ENCODE measurements around the gene EXOC3. TPM values are rescaled to one million over a fixed set of nuclear protein-coding genes. Genes with fewer than 3 reads are reported as not detected.

EXOC3 gene
- total RNA-seq, 2 donors from 2014 or later = 38.6 to 53.7 TPM

DNA sequence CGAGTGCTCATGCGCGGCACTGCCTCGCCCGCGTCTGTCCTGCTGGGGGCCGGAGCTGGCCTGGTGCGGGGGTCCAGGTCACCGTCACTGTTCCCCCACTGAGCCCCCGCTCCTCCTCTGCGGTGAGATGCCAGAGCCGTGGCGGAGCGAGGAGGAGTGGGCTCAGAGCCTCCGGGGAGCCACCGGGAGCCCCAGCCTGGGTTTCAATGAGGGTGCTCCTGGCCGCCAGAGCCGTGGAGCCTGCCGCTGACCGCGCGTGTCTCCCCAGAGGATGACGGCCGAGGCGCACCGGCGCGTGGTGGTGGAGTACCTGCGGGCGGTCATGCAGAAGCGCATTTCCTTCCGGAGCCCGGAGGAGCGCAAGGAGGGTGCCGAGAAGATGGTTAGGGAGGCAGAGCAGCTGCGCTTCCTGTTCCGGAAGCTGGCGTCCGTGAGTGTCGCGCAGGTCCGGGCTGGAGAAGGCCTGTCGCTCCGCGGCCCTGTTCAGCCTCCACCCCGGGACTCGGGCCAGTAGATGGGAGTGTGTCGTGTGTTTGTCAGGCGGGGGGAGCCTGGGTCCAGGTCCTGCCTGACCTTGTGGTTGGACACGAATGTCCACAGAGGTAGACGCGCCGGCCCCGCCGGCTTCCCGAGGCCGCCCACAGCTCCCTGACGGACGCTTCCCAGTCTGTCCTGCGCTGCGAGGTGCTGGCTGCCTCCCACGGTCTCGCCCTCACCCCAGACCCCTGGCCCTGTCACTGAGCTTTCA, 22.0 kb downstream of the EXOC3 start:
- no peak overlapping the region for H3K4me3 Mint-ChIP-seq
- TF ChIP-seq, protein P1, sequence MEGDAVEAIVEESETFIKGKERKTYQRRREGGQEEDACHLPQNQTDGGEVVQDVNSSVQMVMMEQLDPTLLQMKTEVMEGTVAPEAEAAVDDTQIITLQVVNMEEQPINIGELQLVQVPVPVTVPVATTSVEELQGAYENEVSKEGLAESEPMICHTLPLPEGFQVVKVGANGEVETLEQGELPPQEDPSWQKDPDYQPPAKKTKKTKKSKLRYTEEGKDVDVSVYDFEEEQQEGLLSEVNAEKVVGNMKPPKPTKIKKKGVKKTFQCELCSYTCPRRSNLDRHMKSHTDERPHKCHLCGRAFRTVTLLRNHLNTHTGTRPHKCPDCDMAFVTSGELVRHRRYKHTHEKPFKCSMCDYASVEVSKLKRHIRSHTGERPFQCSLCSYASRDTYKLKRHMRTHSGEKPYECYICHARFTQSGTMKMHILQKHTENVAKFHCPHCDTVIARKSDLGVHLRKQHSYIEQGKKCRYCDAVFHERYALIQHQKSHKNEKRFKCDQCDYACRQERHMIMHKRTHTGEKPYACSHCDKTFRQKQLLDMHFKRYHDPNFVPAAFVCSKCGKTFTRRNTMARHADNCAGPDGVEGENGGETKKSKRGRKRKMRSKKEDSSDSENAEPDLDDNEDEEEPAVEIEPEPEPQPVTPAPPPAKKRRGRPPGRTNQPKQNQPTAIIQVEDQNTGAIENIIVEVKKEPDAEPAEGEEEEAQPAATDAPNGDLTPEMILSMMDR (conservative IDR thresholded peaks at IDR 0.05) = no peak
- H3K9ac ChIP-seq (ENCODE audit: extremely low read depth, low read length, poor library complexity, severe bottlenecking) = no peak overlapping the region
- no peaks in the 10 kb centered on the region for H3K4me1 Mint-ChIP-seq
- H3K27ac Mint-ChIP-seq = no peak overlapping the region
- H3K9me3 Mint-ChIP-seq = no peaks in the 10 kb centered on the region
- peaks cover 37% of the 10 kb centered on the region for H3K36me3 Mint-ChIP-seq (ENCODE audit: low read depth)
- no peaks in the 10 kb centered on the region for H3K27me3 ChIP-seq (ENCODE audit: control insufficient read depth, insufficient read depth, low read length, poor library complexity, severe bottlenecking)
- H3K36me3 ChIP-seq (ENCODE audit: control insufficient read depth, insufficient read depth, low read length) = peaks cover 10% of the 10 kb centered on the region
- no peak overlapping the region for H3K4me3 ChIP-seq (ENCODE audit: low read length)
- H3K9me3 ChIP-seq (ENCODE audit: control insufficient read depth, low read length) = no peaks in the 10 kb centered on the region
- no peaks in the 10 kb centered on the region for H3K27me3 Mint-ChIP-seq (ENCODE audit: insufficient read depth)
- DNase-seq = peak; percentile 24
- H3K4me1 ChIP-seq (ENCODE audit: control insufficient read depth, insufficient read depth, low read length) = no peaks in the 10 kb centered on the region
- WGBS, 2 experiments (ENCODE audit: insufficient coverage in 1 of 2, insufficient read length in 1 of 2) = 93 to 96% methylated on average over 53 to 63 of the region's 63 CpGs
- no peak overlapping the region for H3K27ac ChIP-seq (ENCODE audit: low read depth, low read length)

DNA sequence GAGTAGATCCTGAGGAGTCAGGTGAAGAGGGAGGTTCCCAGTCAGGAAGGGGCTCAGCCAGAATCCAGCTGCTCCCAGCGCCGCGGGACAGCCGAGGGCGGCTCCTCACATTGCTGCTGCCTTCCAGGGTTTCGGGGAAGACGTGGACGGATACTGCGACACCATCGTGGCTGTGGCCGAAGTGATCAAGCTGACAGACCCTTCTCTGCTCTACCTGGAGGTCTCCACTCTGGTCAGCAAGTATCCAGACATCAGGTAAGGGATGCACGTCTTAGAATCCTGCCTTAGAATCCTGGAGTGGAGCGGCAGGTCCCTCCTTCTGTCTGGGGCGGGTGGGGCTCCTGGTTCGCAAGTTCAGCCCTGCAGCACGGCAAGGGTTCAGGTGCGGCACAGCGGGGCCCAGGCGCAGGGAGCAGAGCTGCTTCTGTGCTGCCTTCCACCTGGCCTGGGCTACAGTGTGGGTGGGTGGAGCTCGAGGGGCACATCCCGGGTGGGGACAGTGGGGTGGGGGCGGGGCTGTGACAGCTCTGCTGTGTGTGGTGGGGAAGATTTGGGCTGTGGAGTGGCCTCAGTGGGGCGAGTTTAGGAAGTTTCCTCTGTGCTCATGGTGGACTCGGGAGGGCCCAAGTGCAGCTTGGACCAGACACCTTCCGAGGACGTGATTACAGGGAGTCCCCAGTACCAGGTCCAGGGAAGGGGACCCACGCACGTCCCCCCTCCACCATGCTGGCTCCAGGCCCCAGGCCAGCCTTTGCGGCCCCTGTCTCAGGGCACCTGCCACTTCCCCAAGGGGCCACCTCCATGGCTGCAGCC, 22.8 kb downstream of the EXOC3 start:
- Mint-ChIP-seq H3K36me3 (ENCODE audit: low read depth) (peaks cover 31% of the 10 kb centered on the region), H3K9me3 (no peaks in the 10 kb centered on the region), H3K4me3 (no peak overlapping the region), H3K4me1 (no peaks in the 10 kb centered on the region), H3K27ac (no peak overlapping the region), H3K27me3 (ENCODE audit: insufficient read depth) (no peaks in the 10 kb centered on the region)
- Histone ChIP-seq H3K9ac (ENCODE audit: extremely low read depth, low read length, poor library complexity, severe bottlenecking) (no peak overlapping the region), H3K27ac (ENCODE audit: low read depth, low read length) (no peak overlapping the region), H3K36me3 (ENCODE audit: control insufficient read depth, insufficient read depth, low read length) (peaks cover 7% of the 10 kb centered on the region), H3K9me3 (ENCODE audit: control insufficient read depth, low read length) (no peaks in the 10 kb centered on the region), H3K4me3 (ENCODE audit: low read length) (no peak overlapping the region), H3K27me3 (ENCODE audit: control insufficient read depth, insufficient read depth, low read length, poor library complexity, severe bottlenecking) (no peaks in the 10 kb centered on the region), H3K4me1 (ENCODE audit: control insufficient read depth, insufficient read depth, low read length) (no peaks in the 10 kb centered on the region)
- 91 to 99% methylated on average over 13 to 29 of the region's 29 CpGs for WGBS, 2 experiments (ENCODE audit: insufficient coverage in 1 of 2, insufficient read length in 1 of 2)
- TF ChIP-seq, protein P1 (conservative IDR thresholded peaks at IDR 0.05) = no peak
- peak; percentile 36 for DNase-seq

DNA sequence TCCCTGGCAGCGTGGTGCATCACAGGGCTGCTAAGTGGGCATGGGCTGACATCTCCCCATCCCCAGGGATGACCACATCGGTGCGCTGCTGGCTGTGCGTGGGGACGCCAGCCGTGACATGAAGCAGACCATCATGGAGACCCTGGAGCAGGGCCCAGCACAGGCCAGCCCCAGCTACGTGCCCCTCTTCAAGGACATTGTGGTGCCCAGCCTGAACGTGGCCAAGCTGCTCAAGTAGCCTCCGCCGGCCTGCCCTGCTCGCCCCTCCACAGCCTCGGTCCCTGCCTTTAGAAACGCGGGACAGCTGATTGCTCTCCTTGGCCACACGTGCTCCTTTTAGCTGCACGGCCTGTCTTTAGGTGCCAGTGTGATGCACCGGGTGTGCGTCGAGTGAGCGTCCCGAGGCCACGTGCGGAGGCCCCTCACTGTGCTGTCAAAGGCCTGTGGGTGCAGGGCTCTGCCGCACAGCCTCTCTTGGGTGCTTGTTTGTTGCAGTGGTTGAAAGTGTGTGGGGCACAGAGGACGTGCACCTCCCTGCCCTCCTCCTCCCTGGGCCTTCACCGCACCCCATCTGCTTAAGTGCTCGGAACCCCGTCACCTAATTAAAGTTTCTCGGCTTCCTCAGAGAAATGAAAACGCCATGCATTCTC, 23.8 kb downstream of the EXOC3 start:
- WGBS, 2 experiments (ENCODE audit: insufficient coverage in 1 of 2, insufficient read length in 1 of 2) = 96 to 97% methylated on average over 25 to 30 of the region's 30 CpGs

More for the DNA sequence above, 23.8 kb downstream of the EXOC3 start:
- Mint-ChIP-seq H3K27me3 (ENCODE audit: insufficient read depth) (no peaks in the 10 kb centered on the region), H3K9me3 (no peaks in the 10 kb centered on the region), H3K36me3 (ENCODE audit: low read depth) (peaks cover 27% of the 10 kb centered on the region), H3K4me1 (peaks cover 4% of the 10 kb centered on the region), H3K4me3 (no peak overlapping the region), H3K27ac (no peak overlapping the region)
- Histone ChIP-seq H3K27me3 (ENCODE audit: control insufficient read depth, insufficient read depth, low read length, poor library complexity, severe bottlenecking) (no peaks in the 10 kb centered on the region), H3K9ac (ENCODE audit: extremely low read depth, low read length, poor library complexity, severe bottlenecking) (no peak overlapping the region), H3K4me3 (ENCODE audit: low read length) (no peak overlapping the region), H3K36me3 (ENCODE audit: control insufficient read depth, insufficient read depth, low read length) (peaks cover 7% of the 10 kb centered on the region), H3K4me1 (ENCODE audit: control insufficient read depth, insufficient read depth, low read length) (no peaks in the 10 kb centered on the region), H3K27ac (ENCODE audit: low read depth, low read length) (no peak overlapping the region), H3K9me3 (ENCODE audit: control insufficient read depth, low read length) (no peaks in the 10 kb centered on the region)
- TF ChIP-seq, protein P1 (conservative IDR thresholded peaks at IDR 0.05) = no peak
- DNase-seq = peak; percentile 31
